Effector memory CD4-positive, alpha-beta T cell (primary cell): Measurements from ENCODE around the gene MAPKAP1.

Experiments
- DNase-seq, 3 donors: peaks; one replicate each; pipeline ENCODE4 v3.0.0-alpha.2; 2020
- H3K27ac ChIP-seq: 2 replicates; pipeline ENCODE4 v1.7.0; 2013; ENCODE audit warnings: mild to moderate bottlenecking, low read length, moderate library complexity; ENCODE audit not compliant: insufficient read depth, poor library complexity, severe bottlenecking
- H3K27me3 ChIP-seq: replicated peaks from 2 replicates; pipeline ENCODE4 v1.7.0; 2013; ENCODE audit warnings: mild to moderate bottlenecking, low read length; ENCODE audit not compliant: insufficient read depth, control insufficient read depth, poor library complexity, severe bottlenecking
- H3K36me3 ChIP-seq: 2 replicates; pipeline ENCODE4 v1.7.0; 2013; ENCODE audit warnings: mild to moderate bottlenecking, low read length, moderate library complexity; ENCODE audit not compliant: control insufficient read depth, insufficient read depth
- H3K4me1 ChIP-seq: 2 replicates; pipeline ENCODE4 v1.7.0; 2013; ENCODE audit warnings: low read length, mild to moderate bottlenecking; ENCODE audit not compliant: control insufficient read depth, insufficient read depth, poor library complexity, severe bottlenecking
- H3K4me3 ChIP-seq: 2 replicates; pipeline ENCODE4 v1.7.0; 2013; ENCODE audit warnings: low read length, low read depth, mild to moderate bottlenecking; ENCODE audit not compliant: insufficient read depth, poor library complexity, severe bottlenecking
- H3K9me3 ChIP-seq: 2 replicates; pipeline ENCODE4 v1.7.0; 2013; ENCODE audit warnings: mild to moderate bottlenecking, low read length, moderate library complexity; ENCODE audit not compliant: control insufficient read depth

Gene MAPKAP1

DNA sequence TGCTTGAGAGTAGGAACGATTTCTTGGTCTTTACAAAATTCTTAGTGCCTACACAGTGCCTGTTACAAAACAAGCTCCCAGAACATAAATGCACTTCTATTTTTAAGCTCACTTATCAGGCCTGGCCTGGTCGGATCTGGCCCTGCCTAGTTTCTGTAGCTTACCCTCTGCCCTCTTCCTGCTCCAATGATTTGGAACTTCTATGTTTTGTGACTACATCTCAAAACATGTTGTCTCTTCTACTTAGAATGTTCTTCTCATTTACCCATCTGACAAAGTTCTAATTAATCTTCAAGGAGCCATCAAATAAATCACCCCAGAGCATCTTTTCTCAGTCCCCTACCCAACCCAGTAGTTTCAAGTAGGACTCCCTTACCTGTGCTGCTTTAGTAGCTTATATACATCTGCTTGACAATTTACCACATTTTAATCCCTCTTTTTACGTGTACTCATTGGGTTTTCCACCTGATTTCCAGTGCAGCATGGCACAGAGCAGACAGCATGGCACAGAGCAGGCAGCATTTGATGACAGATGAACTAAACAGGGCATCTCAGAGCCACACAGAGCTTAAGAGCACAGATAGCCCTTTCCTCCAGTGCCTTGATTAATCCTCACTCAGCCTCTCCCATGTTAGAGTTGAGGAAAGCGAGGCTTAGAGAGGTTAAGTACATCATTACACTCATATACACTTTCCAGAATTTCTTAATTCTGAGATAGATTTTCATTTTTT lies 171.9 kb downstream of the MAPKAP1 start:
- Histone ChIP-seq H3K36me3 (no peaks in the 10 kb centered on the region), H3K4me1 (no peaks in the 10 kb centered on the region), H3K4me3 (no peak overlapping the region), H3K27ac (no peak overlapping the region), H3K27me3 (no peaks in the 10 kb centered on the region), H3K9me3 (no peaks in the 10 kb centered on the region)
- no peak for DNase-seq

DNA sequence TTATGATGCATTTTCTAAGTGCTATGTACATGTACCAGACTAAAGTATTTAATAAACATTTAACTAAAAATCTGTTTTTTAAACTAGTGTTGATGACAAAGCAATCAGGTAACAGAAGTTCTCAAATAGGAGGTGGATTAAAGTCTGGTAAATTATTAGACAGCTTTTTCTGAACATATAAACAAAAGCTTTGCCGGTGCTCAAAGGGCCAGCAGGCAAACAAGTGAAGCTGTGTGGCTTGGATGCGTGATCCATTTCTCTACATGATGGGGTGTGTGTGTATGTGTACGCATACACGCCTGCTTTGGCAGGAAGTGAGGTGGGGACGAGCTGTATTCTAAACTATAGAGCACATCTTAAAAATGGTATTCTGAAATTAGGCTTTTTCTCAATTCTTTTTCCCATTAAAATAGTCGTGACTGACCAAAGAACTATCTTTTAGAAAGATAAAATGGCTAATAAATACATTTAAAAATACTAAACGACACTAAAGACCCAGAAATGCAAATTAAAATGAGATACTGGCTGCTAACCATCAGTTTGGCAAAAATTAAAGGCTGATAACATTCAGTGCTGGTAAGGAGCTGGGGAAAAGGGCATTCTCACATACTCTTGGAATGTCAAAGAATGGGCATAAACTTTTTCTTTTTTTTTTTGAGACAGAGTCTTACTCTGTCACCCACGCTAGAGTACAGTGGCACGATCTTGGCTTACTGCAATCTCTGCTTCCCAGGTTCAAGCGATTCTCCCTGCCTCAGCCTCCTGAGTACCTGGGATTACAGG lies 174.0 kb downstream of the MAPKAP1 start:
- no peaks in the 10 kb centered on the region for H3K36me3 ChIP-seq
- H3K9me3 ChIP-seq, result no peaks in the 10 kb centered on the region
- DNase-seq, result no peak
- H3K4me1 ChIP-seq, result no peaks in the 10 kb centered on the region
- no peak overlapping the region for H3K27ac ChIP-seq
- no peaks in the 10 kb centered on the region for H3K27me3 ChIP-seq
- no peak overlapping the region for H3K4me3 ChIP-seq

DNA sequence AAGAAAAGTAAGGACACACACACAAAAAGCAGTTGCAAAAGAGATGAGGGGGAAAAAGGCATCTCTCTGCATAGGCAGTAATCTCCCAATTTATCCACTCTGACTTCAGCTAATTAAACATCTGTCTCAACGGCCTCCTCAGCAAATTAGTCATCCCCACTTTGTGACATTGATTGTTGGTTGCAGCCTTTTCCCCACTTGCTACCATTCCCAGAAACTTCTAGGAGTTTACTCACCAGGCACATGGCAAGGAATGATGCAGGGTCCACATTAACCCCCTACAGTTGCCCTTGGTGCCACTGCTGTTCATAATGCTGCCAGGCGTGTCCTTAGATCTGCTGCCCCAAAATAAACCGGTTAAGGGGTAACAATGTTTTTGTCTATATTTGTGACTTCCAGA lies 174.6 kb downstream of the MAPKAP1 start:
- no peak for DNase-seq
- Histone ChIP-seq H3K4me3 (no peak overlapping the region), H3K36me3 (no peaks in the 10 kb centered on the region), H3K27ac (no peak overlapping the region), H3K4me1 (no peaks in the 10 kb centered on the region), H3K27me3 (no peaks in the 10 kb centered on the region), H3K9me3 (no peaks in the 10 kb centered on the region)

DNA sequence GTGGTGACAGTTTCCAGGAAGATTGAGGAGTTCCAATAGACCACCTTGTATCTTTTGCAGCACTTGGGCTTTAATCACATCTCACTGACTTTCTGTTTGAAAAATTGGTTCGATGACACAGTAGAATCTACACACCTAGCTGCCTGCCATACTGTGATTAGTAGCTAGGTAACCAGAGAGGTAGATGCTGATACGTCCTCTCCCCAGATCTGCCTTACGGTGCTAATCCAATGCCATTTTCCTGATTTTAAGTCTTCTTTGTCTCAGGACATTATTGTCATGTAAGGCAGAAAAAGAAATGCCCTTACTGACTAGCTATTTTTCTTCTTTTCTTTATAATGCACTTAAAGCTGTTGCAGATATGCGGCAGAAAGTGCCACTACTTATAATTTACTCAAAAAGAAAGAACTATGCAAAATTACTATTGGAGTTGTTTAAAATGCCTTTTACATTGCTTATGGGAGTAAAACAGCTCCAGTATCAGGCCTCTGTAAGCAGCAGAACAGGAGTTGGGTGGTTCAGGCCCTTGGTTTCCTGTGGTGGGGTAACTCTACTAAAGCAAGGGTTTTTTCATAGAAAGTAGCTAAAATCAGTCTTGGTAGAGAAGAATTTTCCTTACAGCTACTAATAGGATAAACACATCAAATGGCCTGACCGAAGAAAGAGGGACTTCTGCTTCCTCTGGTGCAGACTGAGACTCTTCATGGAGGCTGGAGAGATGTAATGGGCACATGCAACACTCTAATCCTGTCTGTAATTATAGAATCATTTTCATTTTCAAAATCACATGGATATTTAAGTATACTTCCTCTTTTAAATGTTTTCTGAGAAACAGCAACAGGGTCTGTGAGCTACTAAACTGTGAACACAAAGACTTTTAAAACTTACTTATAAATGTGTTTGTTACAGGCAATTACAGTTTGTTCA lies 177.2 kb downstream of the MAPKAP1 start:
- no peaks in the 10 kb centered on the region for H3K9me3 ChIP-seq
- H3K4me3 ChIP-seq, result no peak overlapping the region
- no peak for DNase-seq
- no peaks in the 10 kb centered on the region for H3K27me3 ChIP-seq
- H3K4me1 ChIP-seq, result no peaks in the 10 kb centered on the region
- H3K36me3 ChIP-seq, result no peaks in the 10 kb centered on the region
- H3K27ac ChIP-seq, result no peak overlapping the region

DNA sequence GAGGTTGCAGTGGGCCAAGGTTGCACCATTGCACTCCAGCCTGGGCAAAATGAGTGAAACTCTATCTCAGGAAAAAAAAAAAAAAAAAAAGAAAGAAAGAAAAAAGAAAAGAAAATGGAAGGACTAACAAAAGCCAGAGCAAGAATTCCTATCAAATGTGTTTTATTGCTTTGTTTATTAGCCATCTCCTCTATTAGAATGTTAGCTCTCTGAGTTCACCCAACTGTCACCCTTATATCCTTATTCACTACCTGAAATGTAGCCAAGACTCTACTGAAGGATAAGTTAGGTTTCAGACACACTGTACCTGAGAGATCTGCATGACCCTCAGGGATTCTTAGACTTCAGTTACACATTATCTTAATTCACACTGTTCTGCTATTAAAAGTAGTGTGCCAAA lies 177.9 kb downstream of the MAPKAP1 start:
- Histone ChIP-seq H3K4me1 (no peaks in the 10 kb centered on the region), H3K36me3 (no peaks in the 10 kb centered on the region), H3K9me3 (no peaks in the 10 kb centered on the region), H3K27ac (no peak overlapping the region), H3K27me3 (no peaks in the 10 kb centered on the region), H3K4me3 (no peak overlapping the region)
- no peak for DNase-seq

DNA sequence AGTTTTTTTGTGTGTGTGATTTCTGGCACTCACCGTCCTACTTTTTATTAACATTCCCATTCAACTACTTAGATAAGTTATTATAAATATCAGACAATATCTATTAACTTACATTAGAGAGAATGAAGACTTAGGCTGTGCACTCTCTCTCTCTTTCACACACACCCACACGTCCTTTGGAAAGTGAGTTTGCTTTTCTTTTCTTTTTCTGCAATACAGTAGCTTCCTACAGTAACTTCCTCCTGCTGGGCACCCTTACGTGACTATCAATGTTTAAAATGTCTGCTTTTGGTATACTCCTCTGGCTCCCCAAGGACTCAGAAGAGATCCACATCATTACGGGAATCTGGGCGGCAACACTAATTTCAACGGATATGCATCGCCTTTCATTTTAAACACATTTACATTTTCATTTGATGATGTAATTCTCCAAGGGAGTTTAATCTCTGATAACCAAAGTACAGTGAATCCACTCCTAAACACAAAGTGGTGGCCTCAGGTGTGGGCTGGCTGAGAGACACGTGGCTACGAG lies 179.5 kb downstream of the MAPKAP1 start:
- Histone ChIP-seq H3K9me3 (no peaks in the 10 kb centered on the region), H3K27ac (no peak overlapping the region), H3K4me1 (peaks cover 4% of the 10 kb centered on the region), H3K27me3 (no peaks in the 10 kb centered on the region), H3K4me3 (no peak overlapping the region), H3K36me3 (no peaks in the 10 kb centered on the region)
- DNase-seq, result no peak

DNA sequence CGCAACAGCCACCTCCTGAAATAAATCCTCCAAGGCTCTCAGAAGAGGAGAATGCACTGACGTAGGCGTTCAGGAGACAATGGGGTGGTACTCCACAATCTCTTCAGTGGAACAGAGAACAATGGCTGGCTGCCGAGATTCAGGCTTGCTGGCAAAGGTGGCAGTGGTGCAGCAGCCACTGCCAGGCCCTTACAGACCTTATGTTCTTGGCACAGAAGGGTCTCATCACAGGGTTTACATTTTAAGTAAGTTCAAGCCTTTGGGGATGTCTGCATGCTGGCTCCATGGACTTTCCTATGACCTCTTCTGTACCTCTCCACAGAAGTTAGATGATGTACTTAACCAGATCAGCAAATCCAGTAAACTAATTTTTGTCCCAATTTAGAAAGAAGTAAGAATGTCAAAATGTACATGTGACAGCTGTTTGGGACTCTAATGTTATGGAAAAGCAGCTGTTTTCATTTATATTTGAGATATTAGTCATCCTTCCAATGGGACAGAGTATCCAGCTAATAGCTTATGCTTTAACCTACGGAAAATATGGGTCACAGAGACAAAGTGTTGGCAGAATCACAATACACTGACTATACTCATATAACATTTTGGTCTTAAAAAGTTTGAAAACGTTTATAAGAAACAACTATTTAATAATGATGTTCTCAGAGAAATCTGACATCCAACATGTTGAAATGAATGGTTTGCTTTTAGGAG lies 180.9 kb downstream of the MAPKAP1 start:
- Histone ChIP-seq H3K36me3 (no peaks in the 10 kb centered on the region), H3K27me3 (no peaks in the 10 kb centered on the region), H3K9me3 (no peaks in the 10 kb centered on the region), H3K27ac (no peak overlapping the region), H3K4me1 (peaks cover 16% of the 10 kb centered on the region), H3K4me3 (no peak overlapping the region)
- DNase-seq, result no peak

DNA sequence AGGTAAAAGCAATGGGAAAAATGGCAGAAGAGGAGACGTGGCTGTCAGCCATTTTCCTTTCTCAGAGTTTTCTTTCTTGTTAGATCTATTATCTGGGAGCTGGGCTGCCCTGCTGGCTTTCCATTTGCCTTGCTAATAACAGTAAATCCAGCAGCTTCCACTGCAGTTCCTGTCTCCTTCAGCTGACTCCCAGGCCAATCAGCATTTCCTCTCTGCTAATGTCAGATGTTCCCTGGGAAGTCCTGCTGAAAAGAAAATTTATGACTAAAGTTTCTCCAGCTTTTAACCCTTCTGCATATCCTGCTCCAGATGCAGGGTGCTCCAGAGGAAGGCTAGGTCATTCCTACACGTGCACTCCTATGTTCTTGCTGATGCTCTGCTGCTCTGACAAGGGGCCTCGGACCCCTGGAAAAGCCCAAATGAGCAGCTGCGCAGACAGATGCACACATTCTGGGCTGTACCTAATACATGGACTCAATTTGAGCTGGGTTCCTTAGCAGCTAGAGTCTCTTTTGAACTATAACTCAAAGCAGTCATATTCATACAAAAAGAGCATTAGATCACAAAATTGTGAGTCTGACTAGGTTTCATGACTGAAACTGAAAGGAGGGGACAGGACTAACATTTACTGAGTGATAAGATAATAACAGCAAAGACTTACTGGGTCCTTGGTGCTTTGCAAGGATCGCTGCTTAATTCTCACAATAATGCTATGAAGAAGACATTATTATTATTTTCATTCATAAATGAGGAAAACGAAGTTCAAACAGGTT lies 182.2 kb downstream of the MAPKAP1 start:
- no peak overlapping the region for H3K27ac ChIP-seq
- DNase-seq, result no peak

DNA sequence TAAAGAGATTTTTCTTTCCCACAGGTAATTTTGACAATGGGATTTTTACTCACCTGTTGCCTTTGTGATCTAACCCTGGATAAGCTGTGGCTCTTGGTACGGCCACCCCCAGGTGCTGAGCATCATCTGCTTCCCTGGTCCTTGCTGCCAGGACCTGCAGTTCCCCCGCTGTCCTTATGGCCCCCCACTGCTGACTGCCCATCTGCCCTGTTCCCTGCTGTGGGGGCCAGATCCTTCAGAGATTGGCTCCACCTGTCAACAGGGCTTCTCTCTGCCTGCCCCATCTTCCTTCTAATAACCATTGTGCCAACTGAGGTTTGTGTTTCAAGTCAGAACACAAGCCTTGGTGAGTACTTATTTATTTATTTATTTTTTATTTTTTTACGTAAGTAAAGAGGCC lies 183.3 kb downstream of the MAPKAP1 start:
- H3K9me3 ChIP-seq, result no peaks in the 10 kb centered on the region
- no peaks in the 10 kb centered on the region for H3K27me3 ChIP-seq
- no peaks in the 10 kb centered on the region for H3K36me3 ChIP-seq
- no peak overlapping the region for H3K4me3 ChIP-seq
- H3K27ac ChIP-seq, result no peak overlapping the region
- peaks cover 16% of the 10 kb centered on the region for H3K4me1 ChIP-seq
- no peak for DNase-seq

More for the DNA sequence above, 182.2 kb downstream of the MAPKAP1 start:
- Histone ChIP-seq H3K36me3 (no peaks in the 10 kb centered on the region), H3K27me3 (no peaks in the 10 kb centered on the region), H3K4me1 (peaks cover 16% of the 10 kb centered on the region), H3K4me3 (no peak overlapping the region), H3K9me3 (no peaks in the 10 kb centered on the region)
